GM23338 (cell line): ENCODE results near the gene MRPS10. TPM values are rescaled to one million over a fixed set of nuclear protein-coding genes. Genes with fewer than 3 reads are reported as not detected.
A peak's percentile ranks its signal among the peaks of the same experiment; 100 is the strongest.

Source experiments
- ATAC-seq: fragments of 200-7000 bp; cut with Tn5 transposase; 3 replicates; pipeline ENCODE4 v1.9.1; 2020
- DNase-seq: peaks from one replicate; pipeline ENCODE4 v3.0.0-alpha.2; 2015; ENCODE audit warnings: low spot score
- H2AFZ ChIP-seq: fragments of 200-600 bp; sonication (generic); 2 replicates; pipeline ENCODE4 v1.8.0; 2016; ENCODE audit warnings: antibody characterized with exemption, mild to moderate bottlenecking, moderate library complexity
- H3F3A ChIP-seq: fragments of 200-600 bp; sonication (generic); replicated peaks from 2 replicates; pipeline ENCODE4 v1.8.0; 2017; ENCODE audit warnings: antibody characterized with exemption, mixed run types, low read depth
- H3K27ac ChIP-seq: fragments of 200-600 bp; sonication (generic); 2 replicates; pipeline ENCODE4 v1.6.1; 2016; ENCODE audit warnings: low read depth
- H3K27me3 ChIP-seq: fragments of 200-600 bp; sonication (generic); 2 replicates; pipeline ENCODE4 v1.8.0; 2016; ENCODE audit warnings: mild to moderate bottlenecking, mixed run types, moderate library complexity; ENCODE audit not compliant: insufficient read depth
- H3K36me3 ChIP-seq: fragments of 200-600 bp; sonication (generic); 2 replicates; pipeline ENCODE4 v1.8.0; 2016; ENCODE audit warnings: mild to moderate bottlenecking; ENCODE audit not compliant: insufficient read depth
- H3K4me1 ChIP-seq: fragments of 200-600 bp; sonication (generic); 2 replicates; pipeline ENCODE4 v1.8.0; 2016; ENCODE audit warnings: mild to moderate bottlenecking, moderate library complexity; ENCODE audit not compliant: insufficient read depth
- H3K4me2 ChIP-seq: fragments of 200-600 bp; sonication (generic); 2 replicates; pipeline ENCODE4 v1.7.1; 2017; ENCODE audit warnings: mixed run types
- H3K4me3 ChIP-seq: fragments of 200-600 bp; sonication (generic); 2 replicates; pipeline ENCODE4 v1.6.1; 2016; ENCODE audit warnings: mixed run types
- H3K79me2 ChIP-seq: fragments of 200-600 bp; sonication (generic); replicated peaks from 2 replicates; pipeline ENCODE4 v1.8.0; 2017; ENCODE audit warnings: mild to moderate bottlenecking; ENCODE audit not compliant: insufficient read depth
- H3K9me2 ChIP-seq: fragments of 200-600 bp; sonication (generic); 2 replicates; pipeline ENCODE4 v1.8.0; 2017; ENCODE audit not compliant: insufficient read depth
- H4K20me1 ChIP-seq: fragments of 200-600 bp; sonication (generic); replicated peaks from 2 replicates; pipeline ENCODE4 v1.8.0; 2017; ENCODE audit warnings: mild to moderate bottlenecking; ENCODE audit not compliant: insufficient read depth
- H3K27ac Mint-ChIP-seq: 2 replicates; pipeline ENCODE4 v1.8.0; 2020; ENCODE audit warnings: inconsistent platforms, mild to moderate bottlenecking, moderate library complexity, mixed read lengths
- H3K27me3 Mint-ChIP-seq: 3 replicates; pipeline ENCODE4 v1.8.0; 2022; ENCODE audit warnings: low read depth, mild to moderate bottlenecking, moderate library complexity, mixed read lengths, inconsistent platforms; ENCODE audit not compliant: insufficient read depth, poor library complexity
- H3K36me3 Mint-ChIP-seq: 3 replicates; pipeline ENCODE4 v1.8.0; 2021; ENCODE audit warnings: low read depth, mild to moderate bottlenecking, inconsistent platforms, moderate library complexity, mixed read lengths
- H3K4me1 Mint-ChIP-seq: 3 replicates; pipeline ENCODE4 v1.8.0; 2020; ENCODE audit warnings: mild to moderate bottlenecking, inconsistent platforms, mixed read lengths
- H3K4me3 Mint-ChIP-seq: 3 replicates; pipeline ENCODE4 v1.8.0; 2021; ENCODE audit warnings: moderate library complexity, mild to moderate bottlenecking, inconsistent platforms, mixed read lengths
- H3K9me3 Mint-ChIP-seq: 3 replicates; pipeline ENCODE4 v1.8.0; 2020; ENCODE audit warnings: moderate library complexity, mild to moderate bottlenecking, inconsistent platforms, mixed read lengths
- CREB1 ChIP-seq: fragments of 250-450 bp; sonication (Bioruptor Pico); IDR thresholded peaks from 2 replicates; pipeline ENCODE4 v1.5.0; 2020; ENCODE audit warnings: low read depth, mild to moderate bottlenecking, moderate library complexity
- CTCF ChIP-seq, 2 experiments: fragments of 200-600 bp in 1 of 2; sonication (generic) in 1 of 2; conservative IDR thresholded peaks; 2 replicates each; pipeline versions ENCODE4 v1.5.1 to v1.6.1; 2016 to 2017; ENCODE audit warnings: antibody characterized with exemption in 2 of 2, low read depth in 2 of 2, mild to moderate bottlenecking in 2 of 2, moderate library complexity in 1 of 2
- ZNF462 ChIP-seq: fragments of 250-450 bp; sonication (Bioruptor Pico); IDR thresholded peaks from 2 replicates; pipeline ENCODE4 v1.5.0; 2020; ENCODE audit warnings: mild to moderate bottlenecking, moderate library complexity
- polyA plus RNA-seq: library from polyadenylated mRNA; unstranded; fragments of >200 nt; fragmentation: Nextera tagmentation; extraction: Ambion mirVana; gene quantifications from 2 replicates; pipeline ENCODE4 v1.2.1, GENCODE V29; 2016
- total RNA-seq: library from RNA; depleted of rRNA; stranded (reverse); fragments of >200 nt; shearing (Covaris generic); gene quantifications from 2 replicates; pipeline ENCODE4 v1.2.3, GENCODE V29; 2014

Gene MRPS10
- total and polyA plus RNA-seq, 2 experiments from 2014 or later, result 36.2 to 42.7 TPM

GRCh38 chr6:42263165-42263728 is 45.6 kb upstream of the MRPS10 start (continued):
- TF ChIP-seq ZNF462 (CRISPR knock-in tag), result no peak

GRCh38 chr6:42260972-42261371 is 43.3 kb upstream of the MRPS10 start:
- H3K4me1 Mint-ChIP-seq, result peaks cover 49% of the 10 kb centered on the region
- Histone ChIP-seq H3K9me2 (peaks cover 7% of the 10 kb centered on the region; the same call in 1 of the 2 replicates), H3F3A (peaks cover 9% of the 10 kb centered on the region; the same call in 1 of the 2 replicates), H3K27ac (no peak overlapping the region), H3K4me3 (no peak overlapping the region), H3K4me2 (peak overlapping the region; percentile 27; the same call in 1 of the 2 replicates), H3K4me1 (peaks cover 36% of the 10 kb centered on the region), H3K27me3 (no peaks in the 10 kb centered on the region), H3K79me2 (no peaks in the 10 kb centered on the region), H4K20me1 (peaks cover 11% of the 10 kb centered on the region), H2AFZ (no peak overlapping the region), H3K36me3 (peaks cover 13% of the 10 kb centered on the region)
- H3K27ac Mint-ChIP-seq, result no peak overlapping the region
- no peak overlapping the region for H3K4me3 Mint-ChIP-seq
- peaks cover 25% of the 10 kb centered on the region for H3K36me3 Mint-ChIP-seq
- H3K27me3 Mint-ChIP-seq, result peaks cover 18% of the 10 kb centered on the region
- DNase-seq (peak; percentile 82), ATAC-seq (peak; percentile 79)
- TF ChIP-seq CREB1 (CRISPR knock-in tag) (no peak), CTCF (conservative IDR thresholded peaks at IDR 0.05; ENCODE audit: low read depth in 2 of 2) (peak; percentile 77 to 79)
- no peaks in the 10 kb centered on the region for H3K9me3 Mint-ChIP-seq
